H1 (cell line): Measurements from ENCODE around the gene DLG4. TPM values are rescaled to one million over a fixed set of nuclear protein-coding genes. Genes with fewer than 3 reads are reported as not detected.

ENCODE experiments used
- ATF2 ChIP-seq: IDR thresholded peaks from 2 replicates; pipeline ENCODE4 v1.6.1; 2012; ENCODE audit warnings: low read length, inconsistent platforms
- BCL11A ChIP-seq, 2 experiments: IDR thresholded peaks; one replicate each; pipeline ENCODE4 v1.6.1; 2011; ENCODE audit warnings: low read depth in 2 of 2, low read length in 2 of 2, mild to moderate bottlenecking in 2 of 2
- CREB1 ChIP-seq: IDR thresholded peaks from 2 replicates; pipeline ENCODE4 v1.6.1; 2012; ENCODE audit warnings: inconsistent platforms
- CTCF ChIP-seq, 3 experiments: IDR thresholded peaks; 1 replicate in 2 of 3; 2 replicates in 1 of 3; pipeline versions ENCODE4 v1.5.1 to v1.6.1; 2011; ENCODE audit warnings: low read length in 3 of 3, mild to moderate bottlenecking in 3 of 3, inconsistent platforms in 2 of 3, low read depth in 1 of 3, moderate library complexity in 1 of 3; ENCODE audit not compliant: insufficient read depth in 1 of 3; ENCODE audit errors: control extremely low read depth in 1 of 3
- EGR1 ChIP-seq: IDR thresholded peaks from 2 replicates; pipeline ENCODE4 v1.6.1; 2011; ENCODE audit warnings: low read depth, low read length, borderline replicate concordance
- GTF2F1 ChIP-seq: IDR thresholded peaks from 2 replicates; pipeline ENCODE4 v1.6.1; 2012; ENCODE audit warnings: low read depth, low read length, improper control_type of control experiment, borderline replicate concordance
- HDAC6 ChIP-seq: IDR thresholded peaks from one replicate; pipeline ENCODE4 v1.7.1; 2012; ENCODE audit warnings: low read depth, mild to moderate bottlenecking, inconsistent platforms, low read length, moderate library complexity
- NRF1 ChIP-seq: IDR thresholded peaks from 2 replicates; pipeline ENCODE4 v1.6.1; 2011; ENCODE audit warnings: mild to moderate bottlenecking, low read depth, low read length, improper control_type of control experiment
- PHF8 ChIP-seq: fragments of 200-600 bp; sonication (generic); conservative IDR thresholded peaks from 2 replicates; pipeline ENCODE4 v1.7.1; 2012; ENCODE audit warnings: low read depth, mild to moderate bottlenecking, inconsistent platforms, low read length, moderate library complexity
- POU5F1 ChIP-seq: IDR thresholded peaks from 2 replicates; pipeline ENCODE4 v1.6.1; 2011; ENCODE audit warnings: low read depth, mild to moderate bottlenecking, low read length, moderate library complexity
- RAD21 ChIP-seq, 2 experiments: IDR thresholded peaks in 1 of 2; conservative IDR thresholded peaks in 1 of 2; 2 replicates each; pipeline ENCODE4 v1.6.1; 2011; ENCODE audit warnings: low read depth in 2 of 2, low read length in 2 of 2, improper control_type of control experiment in 1 of 2, inconsistent platforms in 1 of 2, mild to moderate bottlenecking in 1 of 2, moderate library complexity in 1 of 2
- SIN3A ChIP-seq, 2 experiments: IDR thresholded peaks in 1 of 2; conservative IDR thresholded peaks in 1 of 2; 2 replicates each; pipeline ENCODE4 v1.6.1; 2011 to 2012; ENCODE audit warnings: low read length in 2 of 2, improper control_type of control experiment in 1 of 2, low read depth in 1 of 2, mild to moderate bottlenecking in 1 of 2
- SIRT6 ChIP-seq: IDR thresholded peaks from one replicate; pipeline ENCODE4 v1.7.1; 2012; ENCODE audit warnings: low read length, inconsistent platforms
- SP4 ChIP-seq: IDR thresholded peaks from 2 replicates; pipeline ENCODE4 v1.6.1; 2012; ENCODE audit warnings: low read length, inconsistent platforms
- TAF7 ChIP-seq: optimal IDR thresholded peaks from 2 replicates; pipeline ENCODE3; 2011; ENCODE audit warnings: low read depth, mild to moderate bottlenecking, inconsistent platforms, low read length, moderate library complexity, borderline replicate concordance
- TBP ChIP-seq: IDR thresholded peaks from 2 replicates; pipeline ENCODE4 v1.6.1; 2011; ENCODE audit warnings: low read depth, low read length, improper control_type of control experiment
- TEAD4 ChIP-seq: IDR thresholded peaks from 2 replicates; pipeline ENCODE4 v1.6.1; 2012; ENCODE audit warnings: low read depth, low read length, inconsistent platforms, mixed read lengths
- USF2 ChIP-seq: IDR thresholded peaks from 2 replicates; pipeline ENCODE4 v1.6.1; 2011; ENCODE audit warnings: low read length, improper control_type of control experiment
- polyA plus RNA-seq, 7 experiments: library from polyadenylated mRNA; depleted of rRNA in 3 of 7; stranded (reverse) in 5 of 7; unstranded in 2 of 7; fragments of >200 nt in 5 of 7; fragments of 200-250 nt in 2 of 7; gene quantifications; 1 replicate in 5 of 7; 2 replicates in 1 of 7; 4 replicates in 1 of 7; pipeline versions ENCODE4 v1.2.1 to v1.2.3, GENCODE V29; 2011 to 2013; ENCODE audit warnings: missing spikeins in 2 of 7, mixed read lengths in 2 of 7
- total RNA-seq: library from RNA; stranded (reverse); fragmentation: NEBNext Ultra II Directional; extraction: Animal tissue kit (Norgen Biotek cat#: 25700); gene quantifications from 2 replicates; pipeline ENCODE4 v1.2.1, GENCODE V29; 2021

The DLG4 gene
- total and polyA plus RNA-seq, 2 of the 8 experiments (the other 6 are each of a cell fraction or from before 2014, with no cell fraction given): 18.9 to 45.9 TPM

- TF ChIP-seq CTCF (IDR thresholded peaks at IDR 0.05; ENCODE audit: control extremely low read depth in 1 of 3, insufficient read depth in 1 of 3, low read depth in 1 of 3, low read length in 3 of 3): no peak
- no peak for TF ChIP-seq PHF8
- no peak for TF ChIP-seq NRF1
- TF ChIP-seq GTF2F1: no peak
- no peak for TF ChIP-seq EGR1
- no peak for TF ChIP-seq BCL11A (IDR thresholded peaks at IDR 0.05; ENCODE audit: low read depth in 2 of 2, low read length in 2 of 2)
- no peak for TF ChIP-seq USF2
- TF ChIP-seq POU5F1: no peak
- TF ChIP-seq SIN3A (conservative IDR thresholded peaks at IDR 0.05 in 1 of 2, IDR thresholded peaks at IDR 0.05 in 1 of 2; ENCODE audit: low read depth in 1 of 2, low read length in 2 of 2): peak in 1 of 2 experiments; percentile 33; a peak in 1 of 4 replicates
- TF ChIP-seq RAD21 (IDR thresholded peaks at IDR 0.05 in 1 of 2, conservative IDR thresholded peaks at IDR 0.05 in 1 of 2; ENCODE audit: low read depth in 2 of 2, low read length in 2 of 2): no peak
- no peak for TF ChIP-seq ATF2
- TF ChIP-seq CREB1: no peak
- no peak for TF ChIP-seq HDAC6
- peak; percentile 83 for TF ChIP-seq TBP
- TF ChIP-seq SP4: peak; percentile 28; the same call in 1 of the 2 replicates
- TF ChIP-seq SIRT6: no peak
- no peak for TF ChIP-seq TEAD4
- TF ChIP-seq TAF7: peak; percentile 70
These were observed 41.2 kb upstream of the DLG4 start (continued) for GRCh38 chr17:7260651-7261378.
